ENCODE data around the gene KIFC1.
"Not testable (repeated sequence)": the region's sequence is repeated elsewhere in the genome, so short reads cannot be mapped to it uniquely, and the experiment has no call there.

Gene KIFC1

DNA sequence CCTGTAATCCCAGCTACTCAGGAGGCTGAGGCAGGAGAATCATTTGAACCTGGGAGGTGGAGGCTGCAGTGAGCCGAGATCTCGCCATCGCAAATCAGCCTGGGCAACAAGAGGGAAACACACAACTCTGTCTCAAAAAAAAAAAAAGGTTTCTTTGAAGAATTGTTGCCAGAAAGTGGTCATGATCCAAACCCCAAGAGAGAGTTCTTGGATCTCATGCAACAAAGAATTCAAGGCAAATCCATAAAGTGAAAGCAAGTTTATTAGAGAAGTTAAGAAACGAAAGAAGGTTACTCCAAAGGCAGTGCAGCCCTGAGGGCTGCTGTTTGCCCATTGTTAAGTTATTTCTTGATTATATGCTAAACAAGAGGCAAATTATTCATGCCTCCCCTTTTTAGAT lies 14.5 kb upstream of the KIFC1 start:
- no peak for DNase-seq

DNA sequence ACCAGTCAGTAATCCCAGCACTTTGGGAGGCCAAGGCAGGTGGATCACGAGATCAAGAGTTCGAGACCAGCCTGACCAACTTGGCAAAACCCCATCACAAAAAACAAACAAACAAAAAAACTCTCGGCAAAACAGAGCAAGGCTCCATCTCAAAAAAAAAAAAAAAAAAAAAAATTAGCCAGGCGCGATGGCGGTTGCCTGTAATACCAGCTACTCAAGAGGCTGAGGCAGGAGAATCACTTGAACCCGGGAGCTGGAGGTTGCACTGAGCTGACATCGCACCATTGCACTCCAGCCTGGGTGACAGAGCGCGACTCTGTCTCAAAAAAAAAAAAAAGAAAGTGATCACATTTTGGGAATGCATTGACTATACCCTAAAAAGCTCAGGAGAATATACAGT lies 12.4 kb upstream of the KIFC1 start:
- not testable (repeated sequence) for DNase-seq

DNA sequence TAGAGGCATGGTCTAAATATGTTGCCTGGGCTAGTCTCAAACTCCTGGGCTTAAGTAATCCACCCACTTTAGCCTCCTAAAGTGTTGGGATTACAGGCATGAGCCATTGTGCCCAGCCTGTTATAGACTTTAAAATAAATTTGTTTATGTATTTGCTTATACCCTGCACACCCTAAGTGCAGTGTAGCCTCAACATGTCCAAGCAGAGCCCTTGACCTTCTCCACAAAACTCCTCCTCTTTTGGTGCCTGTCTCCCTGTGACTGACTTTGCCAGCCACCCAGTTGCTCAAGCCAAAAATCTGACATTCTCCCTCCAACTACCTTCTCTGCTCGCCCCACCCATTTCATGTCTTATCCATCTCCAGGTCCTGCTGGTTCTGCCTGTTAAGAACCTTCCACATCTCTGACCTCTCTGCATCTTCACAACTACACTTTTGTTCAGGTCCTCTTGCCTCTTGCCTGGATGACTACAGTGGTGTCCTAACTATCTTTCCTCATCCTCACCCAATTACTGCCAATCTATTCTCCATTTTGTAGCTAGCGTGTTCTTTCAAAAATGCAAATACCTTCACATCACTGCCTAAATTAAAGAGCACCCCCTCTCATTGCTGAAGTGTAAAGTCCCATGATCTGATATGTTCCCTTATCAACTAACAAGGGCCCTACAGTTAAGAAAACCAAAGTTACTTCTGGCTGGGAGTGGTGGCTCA lies 11.2 kb upstream of the KIFC1 start:
- DNase-seq: no peak

DNA sequence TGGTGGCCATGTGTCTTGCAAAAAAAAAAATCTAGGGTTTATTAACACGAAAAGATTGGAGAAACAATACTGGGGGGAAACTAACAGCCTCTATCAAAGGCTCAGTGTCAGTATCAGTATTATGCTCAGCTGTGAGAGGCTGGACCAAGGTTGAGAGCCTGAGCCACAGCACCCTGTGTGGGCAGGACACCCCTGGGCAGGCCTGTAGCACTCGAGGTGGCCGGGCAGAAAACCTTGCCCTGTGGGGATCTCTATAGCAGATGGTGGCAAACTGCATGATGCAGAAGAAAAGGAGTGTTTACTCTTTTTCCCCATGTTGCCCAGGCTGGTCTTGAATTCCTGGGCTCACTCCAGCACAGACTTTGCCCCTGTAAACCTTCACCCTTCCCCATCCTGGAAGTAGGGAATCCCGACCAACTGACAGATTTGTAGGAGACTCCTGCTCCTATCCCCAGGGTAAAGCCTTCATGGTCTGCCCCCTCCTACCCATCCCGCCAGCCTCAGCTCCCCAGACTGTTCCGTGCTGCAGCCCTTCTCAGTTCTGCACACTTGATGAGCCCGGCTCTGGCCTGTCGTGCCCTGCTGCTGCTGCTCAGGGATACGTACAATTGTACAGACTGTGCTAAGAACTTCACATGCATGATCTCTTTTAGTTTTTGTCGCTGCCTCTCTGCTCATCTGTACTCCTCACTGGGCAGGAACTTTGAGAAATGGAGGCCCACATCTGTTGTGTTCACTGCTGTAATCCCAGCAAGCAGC lies 8.0 kb upstream of the KIFC1 start:
- DNase-seq: no peak

DNA sequence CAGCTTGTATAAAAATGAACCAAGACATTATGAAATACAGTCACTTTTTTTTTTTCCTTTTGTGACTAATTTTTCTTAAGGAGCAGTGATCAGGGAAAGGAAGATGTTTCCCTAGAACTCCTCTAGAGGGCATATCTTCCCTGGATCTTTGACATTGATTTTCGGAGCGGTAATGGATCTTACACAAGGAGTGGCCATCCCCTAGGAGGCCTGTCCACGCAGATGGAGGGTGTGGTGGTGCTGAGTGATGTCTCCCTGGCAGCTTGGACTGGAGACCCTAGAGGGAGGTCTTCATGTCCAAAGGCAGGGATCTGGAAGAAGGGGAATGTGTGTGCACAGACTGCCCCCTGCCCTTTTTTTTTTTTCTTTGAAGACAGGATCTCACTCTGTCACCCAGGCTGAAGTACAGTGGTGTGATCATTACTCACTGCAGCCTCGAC lies 7.0 kb upstream of the KIFC1 start:
- peak; percentile 61 for DNase-seq

DNA sequence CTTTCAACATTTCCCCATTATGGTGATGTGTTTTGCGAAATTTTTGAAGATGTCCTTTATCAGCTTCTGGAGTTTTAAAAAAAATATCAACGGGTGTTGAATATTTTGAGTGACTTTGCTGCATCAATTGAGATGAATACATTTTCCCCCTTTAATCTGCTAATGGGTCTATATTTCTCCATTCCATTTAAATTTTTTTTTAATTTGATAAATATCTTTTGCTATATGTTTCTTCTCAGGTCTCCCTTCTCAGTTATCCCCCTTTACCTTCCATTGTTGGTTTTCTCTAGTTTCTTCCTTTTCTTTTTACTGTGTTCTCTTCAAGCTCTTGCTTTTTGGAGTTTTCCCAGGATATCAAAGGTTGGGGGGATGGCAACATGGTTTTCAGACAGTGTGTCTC lies 1.4 kb upstream of the KIFC1 start:
- DNase-seq: no peak

DNA sequence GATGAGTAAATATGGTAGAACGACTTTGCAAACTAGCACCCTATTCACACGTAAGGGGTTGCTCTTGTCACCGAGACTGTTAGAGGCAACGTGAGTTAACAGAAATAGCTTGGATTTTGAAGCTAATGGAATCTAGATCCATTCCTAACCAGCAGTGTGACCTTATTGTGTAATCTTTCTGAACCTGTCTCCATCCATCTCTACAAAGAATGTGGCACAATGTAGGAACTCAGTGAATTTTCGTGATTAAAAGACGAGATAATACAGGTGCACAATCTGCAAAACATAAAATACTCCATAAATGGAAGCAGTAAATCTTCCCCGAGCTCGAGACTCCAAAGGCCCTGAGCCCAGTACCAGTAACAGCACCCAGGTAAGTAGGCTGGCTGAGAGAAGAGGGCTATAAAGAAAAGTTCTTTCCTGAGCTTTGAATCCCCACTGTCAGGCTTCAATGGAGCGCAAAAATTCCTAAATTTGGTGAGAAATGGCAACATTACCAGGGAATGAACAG lies 801 bp upstream of the KIFC1 start:
- no peak for DNase-seq

DNA sequence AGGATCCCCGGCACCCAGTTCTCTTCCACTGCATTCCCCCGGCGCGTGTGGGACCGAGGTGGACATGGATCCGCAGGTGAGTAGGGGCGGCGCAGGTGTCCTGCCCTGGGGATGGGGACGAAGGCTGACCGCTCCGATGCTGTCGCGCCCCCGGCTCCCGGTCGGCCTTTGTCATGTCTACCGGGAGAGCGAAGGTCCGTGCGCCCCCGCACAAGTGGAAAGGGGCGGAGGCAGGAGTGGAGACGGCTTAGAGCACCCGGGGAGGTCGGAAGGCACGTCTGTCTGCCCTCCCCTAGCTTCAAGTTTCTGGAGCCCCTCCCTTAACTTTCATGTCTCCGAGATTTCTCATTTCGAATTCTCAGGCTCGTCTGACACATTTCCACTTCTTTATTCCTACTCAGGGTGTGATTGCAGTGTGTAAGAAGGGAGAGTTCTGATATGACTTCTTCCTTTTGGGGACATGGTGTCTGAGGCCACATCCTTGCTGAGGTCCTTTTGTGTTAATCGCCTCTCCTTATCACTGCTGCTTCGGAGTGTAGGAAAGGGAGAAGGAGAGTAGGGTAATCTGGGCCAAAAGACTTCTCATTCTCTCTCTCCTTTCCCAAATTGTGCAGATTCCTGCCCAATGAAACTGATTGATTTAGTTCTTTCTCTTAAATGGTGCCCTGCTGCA lies 435 bp downstream of the KIFC1 start:
- DNase-seq: no peak

DNA sequence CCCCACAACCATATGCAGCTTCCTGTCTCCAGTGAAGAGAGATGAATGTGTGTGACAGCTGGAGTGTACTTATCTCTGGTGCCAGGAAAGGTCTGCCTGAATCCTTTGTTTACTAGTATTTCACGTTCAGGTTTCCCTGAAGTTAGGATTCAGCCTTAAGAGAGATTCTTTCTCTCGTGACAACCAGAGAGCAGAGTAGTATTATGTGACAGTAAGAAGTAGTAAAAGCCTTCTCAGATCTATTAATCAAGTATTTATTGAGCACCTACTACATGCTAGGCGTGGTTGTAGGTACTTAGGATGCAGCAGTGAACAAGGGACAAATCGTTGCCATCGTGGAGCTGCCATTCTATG lies 949 bp downstream of the KIFC1 start:
- DNase-seq: no peak

DNA sequence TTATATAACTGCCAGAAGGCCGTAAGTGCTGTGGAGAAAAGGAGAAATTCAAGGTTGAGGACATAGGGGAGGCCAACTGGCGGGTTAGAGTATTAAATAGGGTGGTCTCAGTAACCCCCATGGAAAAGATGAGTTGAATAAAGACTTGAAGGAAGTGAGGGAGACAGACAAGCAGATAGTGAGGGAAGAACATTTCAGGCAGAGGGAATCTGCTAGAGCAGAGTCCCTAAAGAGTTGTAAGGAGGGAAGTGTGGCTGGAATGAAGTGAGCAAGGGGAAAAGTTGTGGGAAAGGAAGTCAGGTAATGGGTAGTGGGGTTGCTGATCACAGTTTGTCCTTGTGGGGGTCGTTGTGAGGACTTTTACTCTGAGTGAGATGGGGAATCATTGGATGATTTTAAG lies 1.4 kb downstream of the KIFC1 start:
- no peak for DNase-seq

DNA sequence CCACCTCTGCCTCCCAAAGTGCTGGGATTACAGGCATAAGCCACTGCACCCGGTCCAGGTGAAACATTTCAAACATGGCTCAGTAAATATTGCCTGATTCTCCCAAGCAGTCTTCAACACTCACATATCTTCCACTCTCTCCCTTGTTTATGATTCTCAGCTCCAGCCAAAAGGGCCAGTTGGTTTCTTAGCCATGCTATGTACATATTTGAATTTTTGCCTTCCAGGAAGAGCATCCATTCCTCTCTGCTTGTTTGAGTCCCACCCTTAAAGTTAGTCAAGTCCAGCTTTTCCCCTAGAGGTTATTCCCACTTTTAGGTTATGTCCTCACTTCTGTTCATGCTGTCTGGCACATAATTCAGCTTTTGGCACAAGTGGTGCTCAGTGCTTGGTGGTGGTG lies 5.9 kb downstream of the KIFC1 start:
- no peak for DNase-seq

DNA sequence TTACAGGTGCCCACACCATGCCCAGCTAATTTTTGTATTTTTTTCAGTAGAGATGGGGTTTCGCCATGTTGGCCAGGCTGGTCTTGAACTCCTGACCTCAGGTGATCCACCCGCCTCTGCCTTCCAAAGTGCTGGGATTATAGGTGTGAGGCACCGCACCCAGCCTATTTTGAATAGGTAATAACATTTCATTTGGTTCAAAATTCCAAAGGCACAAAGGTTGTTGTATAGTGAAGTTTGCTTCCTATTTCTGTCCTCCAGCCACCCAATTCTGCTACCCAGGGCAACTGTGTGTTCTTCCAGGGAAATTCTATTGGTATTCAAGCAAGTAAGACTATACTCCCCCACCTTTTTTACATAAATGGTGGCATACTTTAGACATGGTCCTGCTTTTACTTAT lies 7.0 kb downstream of the KIFC1 start:
- not testable (repeated sequence) for DNase-seq

DNA sequence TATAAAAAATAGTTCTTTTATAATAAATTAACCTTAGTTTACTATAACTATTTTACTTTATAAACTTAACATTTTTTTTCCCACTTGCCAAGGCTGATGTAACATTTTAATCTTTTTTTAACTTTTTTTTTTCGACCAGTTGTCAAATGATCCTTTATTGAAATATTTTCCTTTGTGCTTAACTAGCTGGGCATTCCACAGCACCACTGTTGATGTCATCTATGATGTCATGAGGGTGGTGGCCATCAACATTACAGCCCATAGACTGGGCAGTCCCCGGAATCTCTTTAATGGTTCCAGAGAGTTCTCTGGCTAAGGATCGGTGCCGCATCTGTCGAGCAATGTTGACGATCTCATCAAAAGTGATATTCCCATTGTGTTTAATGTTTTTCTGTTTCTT lies 8.3 kb downstream of the KIFC1 start:
- not testable (repeated sequence) for DNase-seq

DNA sequence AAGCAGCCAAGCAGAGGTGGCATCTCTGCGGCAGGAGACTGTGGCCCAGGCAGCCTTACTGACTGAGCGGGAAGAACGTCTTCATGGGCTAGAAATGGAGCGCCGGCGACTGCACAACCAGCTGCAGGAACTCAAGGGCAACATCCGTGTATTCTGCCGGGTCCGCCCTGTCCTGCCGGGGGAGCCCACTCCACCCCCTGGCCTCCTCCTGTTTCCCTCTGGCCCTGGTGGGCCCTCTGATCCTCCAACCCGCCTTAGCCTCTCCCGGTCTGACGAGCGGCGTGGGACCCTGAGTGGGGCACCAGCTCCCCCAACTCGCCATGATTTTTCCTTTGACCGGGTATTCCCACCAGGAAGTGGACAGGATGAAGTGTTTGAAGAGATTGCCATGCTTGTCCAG lies 13.3 kb downstream of the KIFC1 start:
- no peak for DNase-seq

DNA sequence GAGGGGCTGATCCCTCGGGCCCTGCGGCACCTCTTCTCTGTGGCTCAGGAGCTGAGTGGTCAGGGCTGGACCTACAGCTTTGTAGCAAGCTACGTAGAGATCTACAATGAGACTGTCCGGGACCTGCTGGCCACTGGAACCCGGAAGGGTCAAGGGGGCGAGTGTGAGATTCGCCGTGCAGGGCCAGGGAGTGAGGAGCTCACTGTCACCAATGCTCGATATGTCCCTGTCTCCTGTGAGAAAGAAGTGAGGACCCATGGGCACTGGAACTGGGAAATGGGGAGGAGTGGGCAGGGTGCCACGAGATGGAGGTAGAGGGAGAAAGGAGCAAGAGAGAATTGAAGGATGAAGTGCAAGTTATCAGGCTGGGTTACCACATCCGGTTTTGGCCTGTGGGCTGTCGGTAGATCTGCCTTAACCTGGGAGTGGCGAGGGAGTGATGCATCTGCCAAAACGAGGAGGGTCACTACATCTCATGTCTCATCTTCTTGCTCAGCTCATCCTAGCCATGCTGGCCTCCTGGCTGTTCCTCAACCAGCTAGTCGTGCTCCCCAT lies 13.8 kb downstream of the KIFC1 start:
- DNase-seq: no peak

DNA sequence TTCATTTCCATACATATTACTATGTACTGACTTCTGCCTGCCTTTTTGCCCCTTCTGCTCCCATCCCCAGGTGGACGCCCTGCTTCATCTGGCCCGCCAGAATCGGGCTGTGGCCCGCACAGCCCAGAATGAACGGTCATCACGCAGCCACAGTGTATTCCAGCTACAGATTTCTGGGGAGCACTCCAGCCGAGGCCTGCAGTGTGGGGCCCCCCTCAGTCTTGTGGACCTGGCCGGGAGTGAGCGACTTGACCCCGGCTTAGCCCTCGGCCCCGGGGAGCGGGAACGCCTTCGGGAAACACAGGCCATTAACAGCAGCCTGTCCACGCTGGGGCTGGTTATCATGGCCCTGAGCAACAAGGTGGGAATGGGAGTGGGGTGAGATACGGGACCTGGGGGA lies 14.5 kb downstream of the KIFC1 start:
- no peak for DNase-seq

DNA sequence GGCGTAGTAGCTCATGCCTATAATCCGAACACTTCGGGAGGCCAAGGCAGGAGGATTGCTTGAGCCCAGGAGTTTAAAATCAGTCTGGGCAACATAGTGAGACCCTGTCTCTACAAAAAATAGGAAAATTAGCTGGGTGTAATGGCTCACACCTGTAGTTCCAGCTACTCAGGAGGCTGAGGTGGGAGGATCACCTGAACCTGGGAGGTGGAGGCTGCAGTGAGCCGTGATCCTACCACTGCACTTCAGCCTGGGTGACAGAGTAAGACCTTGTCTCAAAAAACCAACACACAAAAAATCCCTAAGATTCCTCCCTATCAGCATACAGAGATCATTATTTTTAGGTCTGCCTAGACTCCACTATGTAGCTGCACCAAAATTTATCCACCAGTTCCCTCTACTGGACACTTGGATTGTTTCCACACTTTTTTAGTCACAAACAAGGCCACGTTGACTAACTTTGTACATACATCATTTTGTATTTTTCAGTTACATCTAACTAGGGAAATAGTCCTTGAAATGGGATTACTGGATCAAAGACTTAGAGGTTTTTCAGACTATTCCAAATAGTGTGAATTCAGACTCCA lies 15.6 kb downstream of the KIFC1 start:
- DNase-seq: no peak

DNA sequence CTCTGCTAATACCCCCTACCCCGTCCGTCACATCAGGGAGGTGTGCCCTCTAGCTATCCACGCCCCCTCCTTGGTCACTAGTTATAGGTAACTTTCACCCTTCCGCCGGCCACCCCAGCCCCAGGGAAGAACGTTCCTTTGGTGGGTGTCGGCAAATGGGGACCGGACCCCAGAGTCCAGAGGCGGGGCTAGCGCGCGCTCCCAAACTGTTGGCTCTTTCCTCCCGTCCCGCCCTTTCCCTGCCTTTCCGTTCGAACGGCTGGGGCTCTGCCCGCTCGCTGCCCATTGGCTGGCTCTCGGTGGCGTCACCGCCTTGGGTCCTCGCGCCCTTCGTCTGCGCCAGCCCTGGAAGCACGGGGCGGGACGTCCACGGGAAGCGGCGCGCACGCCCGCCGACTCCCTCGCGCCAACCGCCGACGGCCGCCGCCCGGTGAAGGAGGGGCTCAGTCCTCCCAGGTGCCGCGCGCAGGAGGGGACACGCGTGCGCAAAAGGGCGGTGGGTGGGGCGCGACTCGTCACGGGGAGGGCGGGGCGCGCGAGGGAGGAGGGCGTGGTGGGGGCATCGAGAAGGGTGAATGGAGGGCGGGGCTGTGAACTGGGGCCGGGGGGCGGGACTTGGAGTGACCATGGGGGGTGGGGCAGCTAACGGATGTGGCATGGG lies 18.6 kb downstream of the KIFC1 start:
- peak; percentile 99 for DNase-seq

DNA sequence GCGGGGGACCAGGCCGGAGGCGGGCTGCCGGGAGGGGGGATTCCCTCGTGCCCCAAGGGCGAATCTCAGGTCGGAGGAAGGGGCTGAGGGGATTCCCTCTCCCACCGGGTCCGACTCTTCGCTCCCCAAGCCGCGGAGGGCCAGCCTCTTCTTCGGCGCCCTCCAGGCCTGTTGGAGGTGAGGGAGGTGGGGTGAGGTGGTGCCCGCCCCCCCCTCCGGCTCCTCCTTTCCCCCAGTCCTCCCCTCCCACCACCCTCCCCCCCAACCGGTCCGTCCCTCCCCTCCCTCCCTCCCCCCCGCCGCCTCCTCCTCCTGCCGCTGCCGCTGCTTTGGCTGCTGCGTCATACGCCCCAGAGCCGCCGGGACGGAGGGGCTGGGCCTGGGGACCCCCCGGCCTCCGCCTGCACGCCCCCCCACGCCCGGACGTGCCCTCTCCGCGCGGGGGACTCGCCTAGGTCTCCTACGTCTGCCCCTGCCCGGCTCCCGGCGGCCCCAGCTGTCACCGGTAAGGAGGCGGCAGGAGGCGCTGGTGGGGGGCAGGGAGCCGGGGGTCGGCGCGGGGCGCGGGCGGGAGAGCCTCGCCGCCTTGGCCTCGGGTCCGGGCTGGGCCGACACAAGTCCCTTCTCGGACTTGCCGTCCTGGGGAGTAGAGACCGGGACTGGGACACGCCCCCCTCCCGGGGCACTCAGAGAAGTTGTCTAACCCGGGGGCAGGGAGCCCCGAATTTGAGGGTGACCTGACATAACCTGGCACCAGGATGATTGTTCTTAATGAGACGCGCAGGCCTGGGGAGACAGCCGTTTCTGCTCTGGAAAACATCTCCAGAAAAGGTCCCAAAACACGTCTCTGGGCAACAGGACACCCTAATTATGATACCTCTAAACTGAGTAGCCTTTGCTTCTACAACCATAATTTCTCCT lies 19.3 kb downstream of the KIFC1 start, which contains the start of gene PHF1:
TSS of gene PHF1 (plus strand) at position 304 of the 921 bp plus-strand sequence. CDS start 1,250 bp downstream, outside the sequence.
- DNase-seq: peak; percentile 86

DNA sequence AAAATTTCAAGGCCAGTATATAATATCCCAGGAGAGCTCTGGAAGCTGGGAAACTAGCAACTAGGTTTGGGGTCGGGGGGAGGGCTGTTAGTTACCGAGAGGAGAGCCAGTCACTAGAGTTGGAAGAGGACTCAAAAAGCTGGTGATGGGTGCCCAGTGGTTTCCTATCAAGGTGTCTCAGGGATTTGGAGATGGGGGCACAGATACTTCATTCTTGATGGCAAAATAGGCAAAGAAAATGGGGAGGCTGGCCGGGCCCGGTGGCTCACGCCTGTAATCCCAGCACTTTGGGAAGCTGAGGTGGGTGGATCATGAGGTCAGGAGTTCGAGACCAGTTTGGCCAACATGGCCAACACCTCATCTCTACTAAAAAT lies 20.0 kb downstream of the KIFC1 start:
- no peak for DNase-seq

Data from amniotic stem cell (primary cell).